Measurements from ENCODE around the gene CFAP251.

Gene CFAP251

DNA sequence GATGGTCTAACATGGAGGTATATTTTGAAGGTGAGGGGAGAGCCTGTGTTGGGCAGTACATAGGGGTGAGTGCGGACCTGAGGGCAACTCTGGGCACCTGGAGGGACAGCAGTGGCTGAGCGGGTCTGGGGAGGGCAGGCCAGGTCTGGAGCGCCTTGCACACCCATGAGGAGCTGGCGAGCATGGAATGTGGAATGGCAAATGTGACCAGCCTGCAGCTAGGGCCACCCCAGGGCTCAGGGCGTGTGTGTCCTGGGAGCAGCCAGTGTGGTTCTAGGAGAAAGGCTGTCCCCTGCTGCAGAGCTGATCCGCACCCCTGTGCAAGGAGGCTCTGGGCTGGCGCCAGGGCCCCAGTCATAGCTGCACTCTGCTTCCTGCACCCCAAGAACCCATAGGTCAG lies 127.8 kb downstream of the CFAP251 start:
- Histone ChIP-seq H3K56ac (ENCODE audit: low read length) (no peak overlapping the region), H3K23ac (ENCODE audit: low read length) (no peak overlapping the region), H2BK120ac (ENCODE audit: low read depth, low read length) (no peak overlapping the region), H2BK5ac (ENCODE audit: low read length) (no peak overlapping the region), H3K27ac (ENCODE audit: low read depth, low read length) (no peak overlapping the region), H3K4me3 (ENCODE audit: low read length) (no peak overlapping the region), H3K9ac (ENCODE audit: low read length) (no peak overlapping the region), H3K36me3 (ENCODE audit: control insufficient read depth, insufficient read depth, low read length) (peaks cover 4% of the 10 kb centered on the region), H2BK15ac (replicated peaks; ENCODE audit: low read depth) (no peak overlapping the region), H3K79me2 (ENCODE audit: control insufficient read depth, insufficient read depth, low read length) (no peaks in the 10 kb centered on the region), H3K4me1 (ENCODE audit: control insufficient read depth, low read depth, low read length) (no peaks in the 10 kb centered on the region), H3K4me2 (ENCODE audit: low read length) (no peak overlapping the region), H3K79me1 (ENCODE audit: low read length) (no peaks in the 10 kb centered on the region), H4K8ac (ENCODE audit: low read depth, low read length) (no peak overlapping the region), H3K18ac (ENCODE audit: low read length) (no peak overlapping the region), H3K27me3 (ENCODE audit: insufficient read depth, low read length, poor library complexity) (no peaks in the 10 kb centered on the region), H2AK5ac (ENCODE audit: low read length) (no peak overlapping the region), H4K5ac (ENCODE audit: low read length) (no peak overlapping the region), H3K4ac (ENCODE audit: low read depth, low read length) (no peak overlapping the region)
- no peak for DNase-seq
- WGBS (ENCODE audit: extremely low coverage, insufficient coverage, low lambda C conversion rate): no CpG with 5 or more reads among the region's 7 CpGs

DNA sequence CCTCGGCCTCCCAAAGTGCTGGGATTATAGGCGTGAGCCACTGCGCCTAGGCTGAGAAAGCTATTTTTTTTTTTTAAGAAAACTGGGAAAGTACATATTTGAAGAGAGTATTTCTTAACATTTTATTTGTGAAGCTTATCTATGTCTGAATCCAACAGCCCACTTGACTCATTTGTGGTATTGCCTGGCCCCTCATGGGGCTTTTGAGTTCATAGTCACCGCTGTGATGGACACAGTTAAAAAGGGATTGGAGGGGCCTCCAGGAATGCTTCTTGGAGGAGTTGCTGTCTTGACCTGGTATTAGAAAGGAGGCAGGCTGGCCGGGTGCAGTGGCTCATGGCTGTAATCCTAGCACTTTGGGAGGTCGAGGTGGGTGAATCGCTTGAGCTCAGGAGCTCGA lies 129.8 kb downstream of the CFAP251 start:
- Histone ChIP-seq H4K5ac (ENCODE audit: low read length) (no peak overlapping the region), H3K4ac (ENCODE audit: low read depth, low read length) (no peak overlapping the region), H3K27ac (ENCODE audit: low read depth, low read length) (no peak overlapping the region), H2BK15ac (replicated peaks; ENCODE audit: low read depth) (no peak overlapping the region), H3K79me1 (ENCODE audit: low read length) (no peaks in the 10 kb centered on the region), H2BK5ac (ENCODE audit: low read length) (no peak overlapping the region), H2BK120ac (ENCODE audit: low read depth, low read length) (no peak overlapping the region), H3K23ac (ENCODE audit: low read length) (no peak overlapping the region), H2AK5ac (ENCODE audit: low read length) (no peak overlapping the region), H3K18ac (ENCODE audit: low read length) (no peak overlapping the region), H3K36me3 (ENCODE audit: control insufficient read depth, insufficient read depth, low read length) (peaks cover 4% of the 10 kb centered on the region), H3K4me2 (ENCODE audit: low read length) (no peak overlapping the region), H3K4me3 (ENCODE audit: low read length) (no peak overlapping the region), H3K56ac (ENCODE audit: low read length) (no peak overlapping the region), H4K8ac (ENCODE audit: low read depth, low read length) (no peak overlapping the region), H3K79me2 (ENCODE audit: control insufficient read depth, insufficient read depth, low read length) (no peaks in the 10 kb centered on the region), H3K4me1 (ENCODE audit: control insufficient read depth, low read depth, low read length) (no peaks in the 10 kb centered on the region), H3K9ac (ENCODE audit: low read length) (no peak overlapping the region), H3K27me3 (ENCODE audit: insufficient read depth, low read length, poor library complexity) (no peaks in the 10 kb centered on the region)
- WGBS (ENCODE audit: extremely low coverage, insufficient coverage, low lambda C conversion rate): no CpG with 5 or more reads among the region's 8 CpGs
- DNase-seq: no peak

DNA sequence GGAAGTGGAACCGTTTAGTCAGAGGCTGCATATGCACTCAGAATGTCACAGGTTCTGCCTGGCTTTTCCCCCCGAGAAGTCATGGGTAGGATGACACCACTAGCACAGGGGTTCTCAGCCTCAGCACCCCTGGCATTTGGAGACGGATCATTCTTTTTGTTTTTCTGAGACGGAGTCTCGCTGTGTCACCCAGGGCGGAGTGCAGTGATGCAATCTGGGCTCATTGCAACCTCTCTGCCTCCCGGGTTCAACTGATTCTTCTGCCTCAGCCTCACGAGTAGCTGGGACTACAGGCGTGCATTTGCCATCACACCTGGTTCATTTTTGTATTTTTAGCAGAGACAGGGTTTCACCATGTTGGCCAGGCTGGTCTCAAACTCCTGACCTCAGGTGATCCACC lies 131.4 kb downstream of the CFAP251 start:
- no peak overlapping the region for H4K8ac ChIP-seq (ENCODE audit: low read depth, low read length)
- no peaks in the 10 kb centered on the region for H3K4me1 ChIP-seq (ENCODE audit: control insufficient read depth, low read depth, low read length)
- H3K4me2 ChIP-seq (ENCODE audit: low read length): no peak overlapping the region
- H3K79me1 ChIP-seq (ENCODE audit: low read length): no peaks in the 10 kb centered on the region
- H3K18ac ChIP-seq (ENCODE audit: low read length): no peak overlapping the region
- no peak overlapping the region for H3K4me3 ChIP-seq (ENCODE audit: low read length)
- H3K4ac ChIP-seq (ENCODE audit: low read depth, low read length): no peak overlapping the region
- H3K27me3 ChIP-seq (ENCODE audit: insufficient read depth, low read length, poor library complexity): no peaks in the 10 kb centered on the region
- H3K56ac ChIP-seq (ENCODE audit: low read length): no peak overlapping the region
- no peak overlapping the region for H3K23ac ChIP-seq (ENCODE audit: low read length)
- no peaks in the 10 kb centered on the region for H3K36me3 ChIP-seq (ENCODE audit: control insufficient read depth, insufficient read depth, low read length)
- WGBS (ENCODE audit: extremely low coverage, insufficient coverage, low lambda C conversion rate): no CpG with 5 or more reads among the region's 9 CpGs
- no peak overlapping the region for H4K5ac ChIP-seq (ENCODE audit: low read length)
- no peak overlapping the region for H2BK5ac ChIP-seq (ENCODE audit: low read length)
- DNase-seq: no peak
- H2BK120ac ChIP-seq (ENCODE audit: low read depth, low read length): no peak overlapping the region
- no peak overlapping the region for H2AK5ac ChIP-seq (ENCODE audit: low read length)
- H3K79me2 ChIP-seq (ENCODE audit: control insufficient read depth, insufficient read depth, low read length): no peaks in the 10 kb centered on the region
- H2BK15ac ChIP-seq (replicated peaks; ENCODE audit: low read depth): no peak overlapping the region
- no peak overlapping the region for H3K9ac ChIP-seq (ENCODE audit: low read length)
- H3K27ac ChIP-seq (ENCODE audit: low read depth, low read length): no peak overlapping the region

DNA sequence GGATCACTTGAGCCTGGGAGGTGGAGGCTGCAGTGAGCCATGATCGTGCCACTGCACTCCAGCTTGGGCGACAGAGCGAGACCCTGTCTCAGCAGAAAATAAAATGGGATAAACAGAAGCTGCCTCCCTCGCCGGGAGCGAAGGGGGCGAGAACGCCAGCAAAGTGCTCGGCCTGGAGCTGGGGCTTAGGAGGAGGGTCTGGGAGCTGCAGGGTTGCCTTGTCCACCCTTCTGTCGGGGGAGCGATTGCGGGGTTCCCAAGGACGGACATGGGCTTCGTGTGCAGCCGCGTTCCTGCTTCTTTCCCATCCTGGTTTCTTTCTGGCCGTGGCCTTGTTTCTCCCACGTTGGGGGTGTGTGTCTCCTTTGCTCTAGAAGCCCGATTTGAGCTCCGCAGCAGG lies 132.3 kb downstream of the CFAP251 start:
- Histone ChIP-seq H3K56ac (ENCODE audit: low read length) (no peak overlapping the region), H3K79me1 (ENCODE audit: low read length) (no peaks in the 10 kb centered on the region), H3K4me1 (ENCODE audit: control insufficient read depth, low read depth, low read length) (no peaks in the 10 kb centered on the region), H2BK5ac (ENCODE audit: low read length) (no peak overlapping the region), H2BK120ac (ENCODE audit: low read depth, low read length) (no peak overlapping the region), H3K27ac (ENCODE audit: low read depth, low read length) (no peak overlapping the region), H4K5ac (ENCODE audit: low read length) (no peak overlapping the region), H3K9ac (ENCODE audit: low read length) (no peak overlapping the region), H3K27me3 (ENCODE audit: insufficient read depth, low read length, poor library complexity) (no peaks in the 10 kb centered on the region), H3K18ac (ENCODE audit: low read length) (no peak overlapping the region), H2BK15ac (replicated peaks; ENCODE audit: low read depth) (no peak overlapping the region), H3K4me2 (ENCODE audit: low read length) (no peak overlapping the region), H3K4me3 (ENCODE audit: low read length) (no peak overlapping the region), H3K36me3 (ENCODE audit: control insufficient read depth, insufficient read depth, low read length) (no peaks in the 10 kb centered on the region), H2AK5ac (ENCODE audit: low read length) (no peak overlapping the region), H4K8ac (ENCODE audit: low read depth, low read length) (no peak overlapping the region), H3K23ac (ENCODE audit: low read length) (no peak overlapping the region), H3K79me2 (ENCODE audit: control insufficient read depth, insufficient read depth, low read length) (no peaks in the 10 kb centered on the region), H3K4ac (ENCODE audit: low read depth, low read length) (no peak overlapping the region)
- WGBS (ENCODE audit: extremely low coverage, insufficient coverage, low lambda C conversion rate): no CpG with 5 or more reads among the region's 20 CpGs
- no peak for DNase-seq

DNA sequence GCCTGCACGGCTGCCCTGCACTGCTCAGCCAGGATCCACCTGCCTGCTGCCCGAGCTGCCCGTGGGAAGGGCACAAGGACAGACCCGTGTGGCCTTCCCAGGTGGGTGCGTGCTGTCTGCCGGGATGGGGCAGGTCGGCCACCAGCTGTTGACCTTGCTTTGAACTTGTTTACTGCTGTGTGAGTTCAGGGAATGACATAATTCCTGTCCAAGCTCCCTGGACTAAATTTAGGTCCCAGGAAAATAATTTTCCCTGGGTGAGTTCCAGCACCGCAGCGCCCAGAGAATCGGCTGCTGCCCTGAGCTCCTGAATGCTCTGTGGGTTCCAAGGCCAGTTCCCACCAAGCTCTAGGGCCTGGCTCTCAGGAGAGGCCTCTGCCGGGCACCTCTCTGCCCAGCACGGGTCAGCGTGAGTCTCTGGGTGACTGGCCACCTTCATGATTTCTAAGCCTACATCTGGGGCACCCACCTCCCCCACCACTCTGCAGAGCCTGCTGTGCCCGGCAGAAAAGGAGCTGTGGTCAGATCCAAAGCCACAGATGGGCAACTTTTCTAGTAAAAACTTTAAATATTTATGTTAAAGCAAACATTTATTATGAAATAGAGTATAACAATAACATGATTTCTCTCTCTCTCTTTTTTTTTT lies 133.0 kb downstream of the CFAP251 start:
- Histone ChIP-seq H3K18ac (ENCODE audit: low read length) (no peak overlapping the region), H3K79me1 (ENCODE audit: low read length) (no peaks in the 10 kb centered on the region), H3K27me3 (ENCODE audit: insufficient read depth, low read length, poor library complexity) (no peaks in the 10 kb centered on the region), H3K27ac (ENCODE audit: low read depth, low read length) (no peak overlapping the region), H3K56ac (ENCODE audit: low read length) (no peak overlapping the region), H4K8ac (ENCODE audit: low read depth, low read length) (no peak overlapping the region), H4K5ac (ENCODE audit: low read length) (no peak overlapping the region), H3K9ac (ENCODE audit: low read length) (no peak overlapping the region), H2BK120ac (ENCODE audit: low read depth, low read length) (no peak overlapping the region), H3K4ac (ENCODE audit: low read depth, low read length) (no peak overlapping the region), H2BK15ac (replicated peaks; ENCODE audit: low read depth) (no peak overlapping the region), H3K79me2 (ENCODE audit: control insufficient read depth, insufficient read depth, low read length) (no peaks in the 10 kb centered on the region), H3K4me2 (ENCODE audit: low read length) (no peak overlapping the region), H3K4me3 (ENCODE audit: low read length) (no peak overlapping the region), H3K36me3 (ENCODE audit: control insufficient read depth, insufficient read depth, low read length) (no peaks in the 10 kb centered on the region), H3K23ac (ENCODE audit: low read length) (no peak overlapping the region), H3K4me1 (ENCODE audit: control insufficient read depth, low read depth, low read length) (no peaks in the 10 kb centered on the region), H2BK5ac (ENCODE audit: low read length) (no peak overlapping the region), H2AK5ac (ENCODE audit: low read length) (no peak overlapping the region)
- WGBS (ENCODE audit: extremely low coverage, insufficient coverage, low lambda C conversion rate): no CpG with 5 or more reads among the region's 14 CpGs
- no peak for DNase-seq

DNA sequence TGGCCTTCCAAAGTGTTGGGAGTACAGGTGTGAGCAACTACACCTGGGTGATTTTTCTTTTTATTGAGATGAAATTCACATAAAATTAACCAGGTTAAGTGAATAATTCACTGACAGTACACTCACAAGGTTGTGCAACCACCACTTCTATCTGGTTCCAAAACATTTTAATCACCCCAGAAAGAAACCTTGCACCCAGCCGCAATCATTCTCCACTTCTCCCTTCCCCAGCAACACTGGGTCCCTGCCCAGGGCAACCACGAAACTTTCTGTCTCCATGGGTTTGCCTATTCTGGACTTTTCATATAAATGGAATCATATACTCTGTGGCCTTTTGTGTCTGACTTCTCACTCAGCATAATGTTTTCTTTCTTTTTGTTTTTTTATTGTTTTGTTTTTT lies 133.9 kb downstream of the CFAP251 start:
- Histone ChIP-seq H4K5ac (ENCODE audit: low read length) (no peak overlapping the region), H3K27me3 (ENCODE audit: insufficient read depth, low read length, poor library complexity) (no peaks in the 10 kb centered on the region), H2AK5ac (ENCODE audit: low read length) (no peak overlapping the region), H3K4me2 (ENCODE audit: low read length) (no peak overlapping the region), H3K79me2 (ENCODE audit: control insufficient read depth, insufficient read depth, low read length) (no peaks in the 10 kb centered on the region), H2BK120ac (ENCODE audit: low read depth, low read length) (no peak overlapping the region), H3K4me3 (ENCODE audit: low read length) (no peak overlapping the region), H3K23ac (ENCODE audit: low read length) (no peak overlapping the region), H3K4ac (ENCODE audit: low read depth, low read length) (no peak overlapping the region), H3K4me1 (ENCODE audit: control insufficient read depth, low read depth, low read length) (no peaks in the 10 kb centered on the region), H3K27ac (ENCODE audit: low read depth, low read length) (no peak overlapping the region), H2BK15ac (replicated peaks; ENCODE audit: low read depth) (no peak overlapping the region), H3K56ac (ENCODE audit: low read length) (no peak overlapping the region), H3K36me3 (ENCODE audit: control insufficient read depth, insufficient read depth, low read length) (no peaks in the 10 kb centered on the region), H3K79me1 (ENCODE audit: low read length) (no peaks in the 10 kb centered on the region), H4K8ac (ENCODE audit: low read depth, low read length) (no peak overlapping the region), H3K18ac (ENCODE audit: low read length) (no peak overlapping the region), H3K9ac (ENCODE audit: low read length) (no peak overlapping the region), H2BK5ac (ENCODE audit: low read length) (no peak overlapping the region)
- WGBS (ENCODE audit: extremely low coverage, insufficient coverage, low lambda C conversion rate): no CpG with 5 or more reads among the region's 2 CpGs
- DNase-seq: no peak

Measured in mesendoderm (in vitro differentiated cells).